GM18517 (cell line): Measurements from ENCODE around the gene MEG3.

Source experiments
- ATAC-seq: cut with Tn5 transposase; IDR thresholded peaks from one replicate; pipeline ENCODE4 v1.9.1; 2021; ENCODE audit warnings: mild to moderate bottlenecking, moderate library complexity; ENCODE audit not compliant: unreplicated experiment

The MEG3 gene

GRCh38 chr14:100862277-100862676, 36.4 kb downstream of the MEG3 start:
- no peak for ATAC-seq

GRCh38 chr14:100862793-100863192, 36.9 kb downstream of the MEG3 start:
- no peak for ATAC-seq

- no peak for ATAC-seq
These were observed 38.3 kb downstream of the MEG3 start for GRCh38 chr14:100864206-100864605.

GRCh38 chr14:100864960-100865681, 39.2 kb downstream of the MEG3 start:
- no peak for ATAC-seq

GRCh38 chr14:100865682-100866591, 40.0 kb downstream of the MEG3 start:
- no peak for ATAC-seq

- ATAC-seq, result no peak
These were observed 41.0 kb downstream of the MEG3 start for GRCh38 chr14:100866666-100867630.

DNA sequence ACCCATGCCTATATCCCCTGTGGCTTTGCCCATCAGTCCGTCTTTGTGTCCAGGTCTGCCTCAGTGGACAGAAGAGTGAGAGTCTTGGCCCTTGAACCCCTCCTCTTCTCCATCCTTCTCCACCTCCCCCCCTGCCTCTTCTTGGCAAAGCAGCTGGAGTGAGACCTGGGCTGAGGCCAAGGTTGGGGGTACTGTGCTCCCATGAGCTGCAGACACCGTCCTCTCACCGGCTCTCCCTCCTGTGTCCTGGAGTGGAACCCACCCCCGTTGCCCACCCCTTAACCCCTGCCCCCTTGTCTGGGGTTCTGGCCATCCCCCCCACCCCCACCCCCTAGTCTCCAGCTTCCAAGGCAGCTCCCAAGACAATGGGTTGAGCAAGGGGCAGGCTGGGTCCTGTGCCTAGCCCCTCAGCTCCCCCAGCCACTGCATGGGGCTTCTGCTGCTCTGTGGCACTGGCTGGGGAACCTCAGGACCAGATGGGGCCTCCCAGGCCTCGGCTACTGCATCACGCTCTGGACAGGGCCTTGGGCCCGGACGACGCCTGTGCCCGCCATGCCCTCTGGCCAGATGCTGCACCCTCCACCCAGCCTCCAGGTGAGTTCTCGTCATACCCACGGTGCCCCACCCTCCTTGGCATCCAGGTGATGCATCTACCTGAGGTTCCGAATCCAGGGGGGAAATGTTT, 41.9 kb downstream of the MEG3 start:
- no peak for ATAC-seq

- ATAC-seq, result no peak
These were observed 42.9 kb downstream of the MEG3 start for GRCh38 chr14:100868621-100869370.

DNA sequence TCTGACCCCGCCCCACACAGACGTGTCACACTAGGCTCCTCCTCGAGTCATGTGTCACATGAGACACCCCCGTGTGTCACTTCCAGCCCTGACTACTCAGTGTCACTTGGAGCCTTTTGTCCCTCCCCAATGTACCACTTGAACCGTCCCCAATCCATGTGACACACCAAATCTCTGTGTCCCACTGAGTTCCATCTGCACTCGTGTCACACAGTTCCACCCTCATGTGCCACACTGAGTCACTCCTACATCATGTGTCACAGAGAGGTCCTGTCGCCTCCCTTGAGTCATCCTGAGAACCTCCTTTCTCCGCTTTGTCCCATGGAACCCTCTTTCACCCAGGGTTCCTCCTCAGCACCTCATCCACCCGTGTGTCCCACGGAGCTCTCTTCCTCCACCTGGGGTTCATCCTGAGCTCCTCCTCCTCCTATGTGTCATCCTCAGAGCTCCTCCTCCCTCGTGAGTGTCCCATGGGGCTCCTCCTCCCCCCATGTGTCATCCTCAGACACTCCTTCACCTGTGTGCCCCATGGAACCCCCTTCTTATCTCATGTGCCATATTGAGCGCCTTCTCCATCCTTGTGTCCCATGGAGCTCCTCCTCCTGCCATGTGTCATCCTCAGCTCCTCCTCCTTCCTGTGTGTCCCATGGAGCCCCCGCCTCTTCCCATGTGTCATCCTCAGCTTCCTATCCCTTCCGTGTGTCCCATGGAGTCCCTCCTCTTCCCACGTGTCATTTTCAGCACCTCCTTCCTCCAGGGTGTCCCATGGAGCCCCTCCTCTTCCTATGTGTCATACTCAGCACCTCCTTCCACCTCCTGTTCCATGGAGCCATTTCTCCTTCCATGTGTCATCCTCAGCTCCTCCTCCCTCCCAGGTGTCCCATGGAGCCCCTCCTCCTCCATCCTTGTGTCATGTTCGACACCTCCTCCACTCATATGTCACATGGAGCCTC, 45.6 kb downstream of the MEG3 start:
- no peak for ATAC-seq

DNA sequence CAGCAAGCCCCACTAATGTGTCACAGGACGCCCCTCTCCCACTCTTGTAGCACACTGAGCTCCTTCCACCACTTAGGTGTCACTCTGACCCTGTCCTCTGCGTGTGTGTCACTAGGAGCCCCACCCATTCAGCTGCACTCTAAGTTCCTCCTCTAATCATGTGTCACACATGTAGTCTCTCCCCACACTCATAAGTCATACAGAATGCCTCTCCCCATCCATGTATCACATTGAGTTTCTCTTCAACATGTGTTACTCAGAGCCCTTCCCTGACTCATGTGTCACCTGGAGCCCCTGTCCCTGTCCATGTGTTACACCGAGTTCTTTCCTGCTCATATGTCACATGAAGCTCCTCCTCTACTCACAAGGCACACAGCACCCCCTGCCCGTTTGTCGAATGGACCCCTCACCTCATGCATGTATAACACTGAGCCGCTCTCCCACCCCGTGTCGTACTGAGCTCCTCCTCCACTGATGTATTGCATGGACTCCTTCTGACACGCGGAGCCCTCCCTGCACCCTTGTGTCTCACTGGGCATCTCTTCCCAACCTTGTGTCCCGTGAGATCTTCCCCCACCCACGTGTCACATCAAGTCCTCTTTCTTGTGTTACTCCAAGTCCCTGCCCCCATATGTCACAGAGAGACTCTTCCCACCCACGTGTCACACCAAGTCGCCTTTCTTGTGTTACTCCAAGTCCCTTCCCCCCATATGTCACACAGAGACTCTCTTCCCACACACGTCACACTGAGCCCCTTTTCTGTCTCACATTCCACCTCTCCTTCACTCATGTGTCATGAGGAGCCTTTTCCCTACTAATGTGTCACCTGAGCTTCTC, 46.6 kb downstream of the MEG3 start:
- no peak for ATAC-seq

DNA sequence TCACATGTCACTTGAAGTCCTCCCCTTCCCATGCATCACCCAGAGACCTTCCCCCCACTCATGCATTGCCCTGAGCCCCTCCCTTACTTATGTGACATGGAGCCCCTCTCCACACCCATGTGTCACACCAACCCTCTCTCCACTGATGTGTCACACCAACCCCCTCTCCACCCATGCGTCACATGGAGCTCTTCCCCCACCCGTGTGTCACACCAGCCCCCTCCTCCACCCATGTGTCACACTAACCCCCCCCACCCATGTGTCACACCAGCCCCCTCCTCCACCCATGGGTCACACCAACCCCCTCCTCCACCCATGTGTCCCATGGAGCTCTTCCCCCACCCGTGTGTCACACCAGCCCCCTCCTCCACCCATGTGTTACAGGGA, 47.2 kb downstream of the MEG3 start:
- ATAC-seq, result no peak

GRCh38 chr14:100874051-100874410, 48.1 kb downstream of the MEG3 start:
- no peak for ATAC-seq

GRCh38 chr14:100874411-100875091, 48.6 kb downstream of the MEG3 start:
- ATAC-seq, result no peak

DNA sequence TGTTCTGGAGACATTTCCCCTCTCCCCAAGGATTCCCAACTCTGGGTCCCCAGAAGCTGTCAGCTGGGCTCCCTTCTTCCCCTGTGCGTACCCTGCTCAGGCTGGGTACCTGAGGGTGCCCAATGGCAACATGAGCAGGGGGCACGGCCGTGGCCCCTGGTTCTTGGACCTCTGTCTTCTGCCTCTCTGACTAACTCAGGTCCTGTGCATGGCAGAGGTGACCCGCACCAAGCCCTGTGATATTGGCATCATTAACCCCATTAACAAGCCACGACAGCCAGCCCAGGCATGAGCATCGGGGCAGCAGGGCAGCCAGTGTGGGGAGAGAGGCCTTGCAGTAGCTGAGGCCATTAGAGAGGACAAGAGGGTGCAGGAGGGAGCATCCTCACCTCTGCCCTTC, 49.2 kb downstream of the MEG3 start:
- ATAC-seq, result no peak

DNA sequence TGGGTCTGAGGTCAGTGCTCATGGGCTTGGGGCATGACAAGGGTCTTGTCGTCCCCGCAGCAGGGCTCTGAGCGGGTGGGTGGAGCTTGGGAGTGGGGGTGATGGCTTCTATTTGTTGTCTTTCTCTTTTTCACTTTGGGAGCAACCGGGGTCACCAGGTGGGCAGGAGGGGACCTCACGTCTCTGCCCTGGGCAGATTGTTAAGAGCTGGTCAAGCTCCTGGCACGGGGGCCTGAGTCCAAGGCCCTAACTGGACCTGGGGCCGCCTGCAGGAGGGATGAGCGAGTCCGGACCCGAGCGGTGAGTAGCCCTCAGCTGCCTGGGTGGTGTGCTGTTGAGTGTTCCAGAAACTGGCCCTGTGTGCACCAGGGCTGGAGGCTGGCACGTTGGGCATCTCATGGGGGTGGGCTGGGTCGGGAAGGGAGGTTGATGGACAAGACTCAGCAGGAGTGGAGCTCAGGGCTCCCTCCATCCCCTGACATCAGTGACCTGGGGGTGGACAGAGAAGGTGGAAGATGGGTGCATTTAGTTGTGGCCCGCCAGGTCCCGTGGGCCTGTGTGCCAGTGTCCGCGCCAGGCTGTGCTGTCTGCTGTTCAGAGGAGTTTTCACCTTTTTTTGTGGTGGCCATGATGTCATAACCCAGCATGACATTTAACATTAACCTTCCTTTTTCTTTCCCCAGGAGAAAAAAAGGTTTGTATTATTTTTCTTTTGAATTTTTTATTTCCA, 50.1 kb downstream of the MEG3 start:
- no peak for ATAC-seq

GRCh38 chr14:100878271-100879146, 52.6 kb downstream of the MEG3 start:
- no peak for ATAC-seq
